GM10248 (cell line): ENCODE data around the gene GRID1.

Experiments used
- CTCF ChIA-PET: fragments of 300-600 bp; sonication (Branson Sonifier 250); formaldehyde crosslinking; extraction: SDS; loops from one replicate; lab custom pipeline; 2021; ENCODE audit warnings: antibody characterized with exemption; lab: Yijun Ruan, JAX
- POLR2A ChIA-PET: fragments of 350-650 bp; sonication (Branson Sonifier 250); formaldehyde crosslinking; extraction: SDS; loops from one replicate; lab custom pipeline; 2020; ENCODE audit warnings: antibody characterized with exemption; lab: Yijun Ruan, JAX
- DNase-seq: peaks from one replicate; pipeline ENCODE4 v3.0.0; 2012; ENCODE audit errors: extremely low spot score
- TF ChIP-seq, protein P1 (sequence below): IDR thresholded peaks from 2 replicates; pipeline ENCODE4 v1.5.1; 2012; ENCODE audit warnings: mild to moderate bottlenecking, low read depth; ENCODE audit errors: extremely low read depth, missing control alignments, control extremely low read depth

Gene GRID1

DNA sequence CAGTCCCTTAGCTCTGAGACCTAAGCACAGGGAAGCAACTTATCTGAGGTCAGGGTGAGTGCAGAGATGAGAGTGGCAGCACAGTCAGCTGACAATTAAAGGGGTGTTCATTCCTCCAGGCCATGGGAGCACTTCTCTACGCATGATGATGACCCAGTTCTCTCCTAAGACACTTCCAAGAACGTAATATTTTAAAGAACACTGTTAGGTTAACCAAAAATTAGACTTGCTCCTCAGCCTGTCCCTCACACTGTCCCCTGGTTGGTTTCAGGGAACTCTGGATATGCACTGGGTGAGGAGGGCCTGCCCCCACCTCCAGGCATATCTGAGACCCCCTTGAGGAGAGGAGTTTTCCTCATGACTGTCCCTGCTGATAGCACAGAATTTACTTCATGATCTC, 767.5 kb downstream of the GRID1 start:
- ChIA-PET POLR2A (no interaction called here), CTCF (no interaction called here)
- no peak for DNase-seq
- TF ChIP-seq, protein P1, sequence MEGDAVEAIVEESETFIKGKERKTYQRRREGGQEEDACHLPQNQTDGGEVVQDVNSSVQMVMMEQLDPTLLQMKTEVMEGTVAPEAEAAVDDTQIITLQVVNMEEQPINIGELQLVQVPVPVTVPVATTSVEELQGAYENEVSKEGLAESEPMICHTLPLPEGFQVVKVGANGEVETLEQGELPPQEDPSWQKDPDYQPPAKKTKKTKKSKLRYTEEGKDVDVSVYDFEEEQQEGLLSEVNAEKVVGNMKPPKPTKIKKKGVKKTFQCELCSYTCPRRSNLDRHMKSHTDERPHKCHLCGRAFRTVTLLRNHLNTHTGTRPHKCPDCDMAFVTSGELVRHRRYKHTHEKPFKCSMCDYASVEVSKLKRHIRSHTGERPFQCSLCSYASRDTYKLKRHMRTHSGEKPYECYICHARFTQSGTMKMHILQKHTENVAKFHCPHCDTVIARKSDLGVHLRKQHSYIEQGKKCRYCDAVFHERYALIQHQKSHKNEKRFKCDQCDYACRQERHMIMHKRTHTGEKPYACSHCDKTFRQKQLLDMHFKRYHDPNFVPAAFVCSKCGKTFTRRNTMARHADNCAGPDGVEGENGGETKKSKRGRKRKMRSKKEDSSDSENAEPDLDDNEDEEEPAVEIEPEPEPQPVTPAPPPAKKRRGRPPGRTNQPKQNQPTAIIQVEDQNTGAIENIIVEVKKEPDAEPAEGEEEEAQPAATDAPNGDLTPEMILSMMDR = no peak

DNA sequence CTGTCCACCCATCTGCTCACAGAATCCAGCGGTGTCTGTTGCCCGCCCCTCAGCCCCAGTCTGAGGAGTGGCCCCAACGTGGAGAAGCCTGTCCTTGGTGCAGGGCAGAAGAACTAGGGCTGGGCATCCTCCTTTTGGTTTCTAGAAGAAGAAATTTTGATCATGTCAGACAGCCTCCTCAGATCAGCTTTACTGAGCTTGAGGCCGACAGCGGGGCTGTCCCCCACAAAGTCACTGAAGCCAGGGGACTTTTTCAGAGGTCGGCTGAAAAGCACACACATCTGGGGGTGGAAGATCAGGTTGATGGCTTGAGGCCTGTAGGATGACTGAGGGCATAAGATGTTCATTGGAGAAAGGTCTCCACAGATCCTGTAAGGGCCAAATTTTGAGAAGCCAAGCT, 767.9 kb downstream of the GRID1 start:
- ChIA-PET CTCF (no interaction called here), POLR2A (no interaction called here)
- TF ChIP-seq, protein P1 = no peak
- peak; percentile 26 for DNase-seq

DNA sequence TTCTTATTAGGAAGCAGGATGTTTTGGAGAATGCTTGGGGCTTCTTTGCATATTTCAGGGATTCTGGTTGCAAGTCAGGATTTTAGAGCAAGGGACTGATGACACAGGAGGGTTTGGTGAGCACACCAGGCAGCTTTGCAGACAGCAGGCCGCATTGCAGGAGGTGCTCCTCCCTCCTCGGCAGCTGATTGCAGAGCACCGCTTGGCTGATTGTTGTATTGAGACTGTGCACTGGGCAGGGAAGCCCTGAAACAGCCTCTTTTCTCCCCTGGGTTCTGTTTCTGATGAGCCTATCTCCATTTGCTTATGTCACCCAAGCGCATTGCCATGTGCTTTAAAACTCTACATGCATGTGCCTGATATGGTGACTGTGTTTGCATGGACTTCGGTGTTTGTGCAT, 769.6 kb downstream of the GRID1 start:
- ChIA-PET POLR2A (no interaction called here), CTCF (no interaction called here)
- TF ChIP-seq, protein P1 = no peak
- no peak for DNase-seq

DNA sequence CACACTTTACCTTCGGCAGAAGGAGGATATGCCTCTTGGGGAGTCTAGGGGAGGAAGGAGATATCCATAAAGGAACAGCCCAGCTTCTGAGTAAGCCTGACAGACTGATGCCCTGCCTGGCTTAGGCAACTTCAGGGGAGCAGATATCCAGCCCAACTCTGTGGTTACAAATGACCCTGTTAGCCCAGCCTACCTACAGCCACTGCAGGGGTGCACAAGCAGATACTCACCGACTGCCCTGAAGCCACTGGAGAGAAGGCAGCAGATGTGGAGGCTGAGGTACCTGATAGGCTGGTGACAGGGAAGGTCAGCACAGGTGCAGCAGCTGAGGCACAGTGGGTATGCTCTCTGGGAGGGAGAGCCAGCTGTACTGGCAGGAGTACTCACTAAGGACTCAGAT, 770.2 kb downstream of the GRID1 start:
- ChIA-PET POLR2A (no interaction called here), CTCF (no interaction called here)
- DNase-seq = no peak
- TF ChIP-seq, protein P1 = no peak

DNA sequence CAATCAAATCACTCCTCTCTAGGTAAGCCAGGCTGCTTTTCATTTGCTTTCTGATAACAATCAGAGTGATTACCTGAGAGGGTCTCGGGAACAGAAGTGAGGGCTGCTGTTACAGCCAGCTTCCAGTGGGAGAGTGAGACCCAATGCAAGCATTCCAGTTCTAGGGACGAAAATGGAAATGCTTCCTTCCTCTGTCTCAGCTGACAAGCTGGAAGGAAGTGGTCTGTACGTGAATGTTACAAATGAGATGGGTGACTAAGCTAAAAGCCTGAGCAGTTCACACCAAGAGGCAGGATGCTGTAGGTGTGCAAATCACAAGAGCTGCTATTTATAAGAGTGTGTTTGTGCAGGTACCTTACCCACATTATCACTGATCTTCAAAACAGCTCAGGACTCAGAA, 772.4 kb downstream of the GRID1 start:
- TF ChIP-seq, protein P1 = no peak
- DNase-seq = no peak
- CTCF ChIA-PET = interaction anchor here (1.7 kb wide), 1 partner anchor 30 kb away, joined by 3 read pairs; no protein-coding TSS in a partner anchor
- POLR2A ChIA-PET = no interaction called here

DNA sequence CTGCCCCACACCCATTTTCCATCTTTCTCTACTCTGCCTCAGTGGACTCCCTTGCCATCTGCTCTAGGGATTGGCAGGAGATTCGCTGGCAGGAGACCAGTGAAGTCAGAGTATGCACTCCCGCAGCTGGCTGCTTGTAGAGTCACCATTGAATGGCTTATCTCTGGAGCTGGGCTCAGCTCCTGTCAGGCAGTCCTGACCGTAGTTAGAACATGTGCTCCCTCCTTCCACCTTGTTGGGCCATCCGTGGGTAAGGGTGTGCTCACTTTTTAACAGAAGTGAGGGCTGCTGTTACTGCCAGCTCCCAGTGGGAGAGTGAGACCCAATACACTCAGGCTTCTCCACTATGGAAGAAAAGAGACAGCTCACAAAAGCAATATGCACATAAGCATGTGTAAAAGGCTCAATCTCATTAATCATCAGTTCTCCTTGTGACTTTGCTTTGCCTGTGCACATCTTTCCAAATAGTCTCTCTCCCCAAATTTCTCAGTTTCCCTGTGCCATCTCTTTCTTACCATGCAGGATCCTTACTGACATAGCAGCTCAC, 773.3 kb downstream of the GRID1 start:
- no peak for DNase-seq
- ChIA-PET POLR2A (no interaction called here), CTCF (interaction anchor here (1.0 kb wide), 1 partner anchor 14 kb away, joined by 3 read pairs; no protein-coding TSS in a partner anchor)
- TF ChIP-seq, protein P1 = no peak
